Ovary (tissue), 3 donors: ENCODE results near the gene RPN2.

Experiments used
- POLR2A ChIP-seq: fragments of 450-650 bp; IDR thresholded peaks from one replicate; pipeline ENCODE4 v1.6.1; 2017; ENCODE audit warnings: antibody characterized with exemption, mild to moderate bottlenecking, moderate library complexity
- TF ChIP-seq, protein P1 (sequence below), 3 donors: fragments of 450-650 bp in 2 of 3; fragments of 200-600 bp in 1 of 3; IDR thresholded peaks; one replicate each; pipeline versions ENCODE4 v1.5.1 to v1.8.0; 2016 to 2022; ENCODE audit warnings: antibody characterized with exemption in 3 of 3, mild to moderate bottlenecking in 1 of 3
- donor health status: DM: no; HTN: no; CAD: no.

DNA sequence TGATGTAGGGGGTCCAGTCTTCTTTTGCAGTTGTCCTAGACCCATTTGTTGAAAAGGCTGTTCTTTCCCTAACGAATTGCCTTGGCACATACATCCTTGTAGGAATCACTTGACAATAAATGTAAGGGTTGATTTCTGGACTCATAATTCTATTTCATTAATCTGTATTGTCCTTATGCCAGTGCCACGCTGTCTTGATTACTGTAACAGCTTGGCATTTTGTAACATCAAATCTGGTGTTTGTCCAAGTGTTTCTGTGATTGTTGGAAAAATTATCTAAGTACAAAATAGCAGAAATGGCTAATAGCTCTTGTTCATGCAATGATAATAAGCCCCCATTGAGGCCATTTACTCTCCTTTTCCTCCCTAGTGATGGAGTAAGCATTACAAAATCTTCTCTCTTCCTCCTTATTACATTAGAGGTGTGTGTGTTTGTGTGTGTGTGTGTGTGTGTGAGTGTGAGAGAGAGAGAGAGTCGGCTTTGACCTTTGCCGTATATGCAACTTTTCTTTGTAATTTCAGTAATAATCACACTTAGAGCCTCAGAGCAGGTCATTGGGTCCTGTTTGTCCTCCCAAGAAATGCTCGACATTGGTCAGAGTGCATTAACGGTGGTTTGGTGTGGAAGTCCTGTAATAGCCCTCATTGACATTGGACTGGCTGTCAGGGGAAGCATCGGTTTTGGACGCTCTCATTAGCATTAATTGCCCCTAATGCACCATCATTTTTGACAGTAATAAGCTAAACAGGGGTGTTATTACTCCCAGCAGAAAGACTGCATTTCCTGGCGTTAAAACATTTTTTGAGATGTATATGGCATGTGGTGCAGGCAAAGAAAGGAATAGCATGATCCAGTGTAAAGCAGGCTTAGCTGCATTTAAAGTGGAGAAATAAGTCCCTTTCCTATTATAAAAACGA, 40.9 kb downstream of the RPN2 start:
- TF ChIP-seq, protein P1, sequence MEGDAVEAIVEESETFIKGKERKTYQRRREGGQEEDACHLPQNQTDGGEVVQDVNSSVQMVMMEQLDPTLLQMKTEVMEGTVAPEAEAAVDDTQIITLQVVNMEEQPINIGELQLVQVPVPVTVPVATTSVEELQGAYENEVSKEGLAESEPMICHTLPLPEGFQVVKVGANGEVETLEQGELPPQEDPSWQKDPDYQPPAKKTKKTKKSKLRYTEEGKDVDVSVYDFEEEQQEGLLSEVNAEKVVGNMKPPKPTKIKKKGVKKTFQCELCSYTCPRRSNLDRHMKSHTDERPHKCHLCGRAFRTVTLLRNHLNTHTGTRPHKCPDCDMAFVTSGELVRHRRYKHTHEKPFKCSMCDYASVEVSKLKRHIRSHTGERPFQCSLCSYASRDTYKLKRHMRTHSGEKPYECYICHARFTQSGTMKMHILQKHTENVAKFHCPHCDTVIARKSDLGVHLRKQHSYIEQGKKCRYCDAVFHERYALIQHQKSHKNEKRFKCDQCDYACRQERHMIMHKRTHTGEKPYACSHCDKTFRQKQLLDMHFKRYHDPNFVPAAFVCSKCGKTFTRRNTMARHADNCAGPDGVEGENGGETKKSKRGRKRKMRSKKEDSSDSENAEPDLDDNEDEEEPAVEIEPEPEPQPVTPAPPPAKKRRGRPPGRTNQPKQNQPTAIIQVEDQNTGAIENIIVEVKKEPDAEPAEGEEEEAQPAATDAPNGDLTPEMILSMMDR (IDR thresholded peaks at IDR 0.05): no peak
- no peak for TF ChIP-seq POLR2A
